ENCODE data around the gene SOS2.

SOS2 gene

DNA sequence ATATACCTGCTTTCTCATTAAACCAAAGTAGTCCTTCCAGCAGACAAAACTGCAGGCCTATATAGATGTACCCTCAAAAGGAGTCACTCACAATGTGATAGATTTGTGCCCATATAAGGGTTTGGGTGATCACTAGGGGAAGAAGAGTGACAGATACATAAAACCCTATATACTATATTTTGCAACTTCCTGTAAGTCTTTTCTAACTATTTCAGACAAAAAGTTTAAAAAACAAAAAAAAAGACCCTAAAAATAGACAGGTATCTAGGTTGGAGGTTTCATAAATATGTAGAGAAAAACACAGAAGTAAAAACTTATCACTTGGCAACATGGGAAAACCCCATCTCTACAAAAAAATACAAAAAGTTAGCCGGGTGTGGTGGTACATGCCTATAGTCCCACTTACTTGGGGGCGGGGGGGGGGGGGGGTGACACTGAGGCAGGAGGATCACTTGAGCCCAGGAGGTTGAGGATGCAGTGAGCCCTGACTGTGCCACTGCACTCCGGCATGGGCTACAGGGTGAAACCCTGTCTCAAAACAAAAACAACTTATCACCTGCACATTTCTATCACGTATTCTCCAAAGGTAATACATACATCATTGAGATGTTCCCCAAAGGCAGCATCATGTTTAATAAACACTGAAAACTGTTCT, 117.9 kb downstream of the SOS2 start:
- no peak for DNase-seq

DNA sequence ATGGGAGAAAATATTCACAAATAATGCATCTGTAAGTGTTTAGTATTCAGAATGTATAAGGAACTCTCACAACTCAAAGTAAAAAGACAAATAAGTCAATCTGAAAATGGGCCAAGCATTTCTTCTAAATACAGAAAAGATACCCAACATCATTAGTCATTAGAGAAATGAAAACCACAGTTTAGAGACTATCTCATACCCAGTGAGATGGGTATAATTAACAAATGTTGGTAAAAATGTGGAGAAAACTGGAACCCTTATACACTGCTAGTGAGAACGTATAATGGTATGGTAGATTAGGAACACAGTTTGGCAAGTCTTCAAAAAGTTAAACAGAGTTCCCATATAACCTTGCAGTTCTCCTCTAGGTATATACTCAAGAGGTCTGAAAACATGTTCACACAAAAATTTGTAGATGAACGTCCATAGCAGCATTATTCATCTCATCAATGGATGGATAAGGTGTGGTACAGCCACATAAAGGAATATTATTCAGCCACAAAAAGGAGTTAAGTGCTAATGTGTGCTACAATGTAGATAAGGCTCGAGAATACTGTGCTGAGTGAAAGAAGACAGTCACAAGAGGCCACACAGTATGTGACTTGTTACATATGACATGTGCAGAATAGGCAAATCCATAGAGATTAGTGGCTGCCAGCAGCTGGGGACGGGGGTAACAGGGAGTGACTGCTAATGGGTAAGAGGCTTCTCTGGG, 120.9 kb downstream of the SOS2 start:
- no peak for DNase-seq

DNA sequence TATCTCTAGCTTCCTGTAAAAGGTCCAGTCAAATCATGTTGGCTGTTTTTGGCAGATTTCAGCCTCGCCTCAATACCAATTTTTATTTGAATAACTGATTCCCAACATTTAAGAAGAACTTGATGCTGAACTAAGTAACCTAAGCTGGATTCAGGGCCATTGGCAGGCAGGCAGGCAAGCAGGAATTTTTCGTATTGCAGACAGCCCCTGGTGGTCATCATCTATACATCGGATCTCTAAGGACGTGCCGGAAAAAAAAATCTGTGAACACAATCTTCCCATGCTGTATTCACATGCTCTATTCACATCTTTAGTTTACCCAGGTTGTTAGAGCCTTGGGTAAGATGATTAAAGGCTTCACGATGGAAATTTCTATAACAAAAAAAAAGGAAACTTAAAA, 122.0 kb downstream of the SOS2 start:
- no peak for DNase-seq

DNA sequence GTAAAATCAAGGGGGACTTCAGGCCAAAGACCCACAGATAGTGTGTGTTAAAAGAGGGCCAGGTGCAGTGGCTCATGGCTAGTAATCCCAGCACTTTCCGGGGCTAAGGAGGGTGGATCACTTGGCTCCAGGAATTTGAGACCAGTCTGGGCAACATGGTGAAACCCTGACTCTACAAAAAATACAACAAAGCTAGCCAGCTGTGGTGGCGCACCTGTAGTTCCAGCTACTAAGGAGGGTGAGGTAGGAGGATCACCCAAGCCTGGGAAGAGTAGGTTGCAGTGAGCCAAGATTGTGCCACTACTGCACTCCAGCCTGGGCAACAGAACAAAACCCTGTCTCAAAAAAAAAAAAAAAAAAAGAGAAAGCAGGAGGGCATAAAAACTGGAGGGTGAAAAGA, 123.5 kb downstream of the SOS2 start:
- DNase-seq = no peak

DNA sequence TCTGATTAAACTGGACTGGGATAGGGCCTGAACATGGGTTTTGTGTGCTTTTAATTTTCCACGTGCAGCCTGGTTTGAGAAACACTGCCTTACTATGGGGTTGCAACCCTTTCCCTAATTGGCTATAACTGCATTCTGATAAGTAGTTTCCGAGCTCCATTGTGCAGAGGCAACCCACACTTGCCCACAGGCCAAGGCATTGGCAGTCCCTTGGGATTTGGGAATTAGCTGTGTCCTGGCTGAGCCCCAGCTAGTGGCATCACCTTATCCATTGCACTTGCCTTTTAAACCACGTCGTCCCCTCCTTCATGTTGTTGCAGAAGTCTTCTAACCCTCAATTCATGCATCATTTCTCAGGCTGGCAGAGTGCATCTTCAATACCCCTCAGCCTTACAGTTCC, 125.2 kb downstream of the SOS2 start:
- DNase-seq = no peak

DNA sequence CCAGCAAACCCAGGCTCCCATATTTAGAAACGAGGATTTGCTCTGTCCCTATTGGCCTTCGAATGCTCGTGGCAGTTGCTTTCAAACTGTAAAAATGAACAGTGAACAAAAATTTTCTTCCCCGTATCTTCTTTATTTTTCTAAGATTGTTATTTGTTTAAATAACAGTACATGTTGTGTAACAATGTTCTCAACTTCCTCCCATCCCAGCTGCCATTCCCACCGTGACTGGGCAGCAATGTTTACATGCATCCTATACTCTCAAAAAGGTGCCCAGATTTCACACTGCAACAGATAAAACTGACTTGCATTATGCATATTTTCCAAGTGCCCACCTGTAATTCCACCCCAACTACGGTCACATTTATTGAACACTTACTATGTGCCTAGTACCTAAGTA, 127.8 kb downstream of the SOS2 start:
- DNase-seq = no peak

DNA sequence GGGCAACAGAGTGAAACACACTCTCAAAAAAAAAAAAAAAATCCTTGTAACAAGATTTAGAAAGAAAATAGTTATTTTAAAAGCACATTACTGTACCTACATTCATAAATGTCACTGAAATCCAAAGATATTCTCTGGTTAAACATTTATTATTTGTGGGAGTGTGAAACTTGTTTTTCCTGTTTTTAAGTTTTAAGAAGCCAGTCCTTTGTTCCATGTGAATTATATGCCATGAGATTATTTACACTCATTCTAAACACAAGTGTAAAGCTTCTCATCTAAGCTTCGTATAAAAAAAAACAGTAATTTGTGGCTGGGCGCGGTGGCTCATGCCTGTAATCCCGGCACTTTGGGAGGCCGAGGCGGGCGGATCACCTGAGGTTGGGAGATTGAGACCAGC, 130.0 kb downstream of the SOS2 start:
- no peak for DNase-seq

DNA sequence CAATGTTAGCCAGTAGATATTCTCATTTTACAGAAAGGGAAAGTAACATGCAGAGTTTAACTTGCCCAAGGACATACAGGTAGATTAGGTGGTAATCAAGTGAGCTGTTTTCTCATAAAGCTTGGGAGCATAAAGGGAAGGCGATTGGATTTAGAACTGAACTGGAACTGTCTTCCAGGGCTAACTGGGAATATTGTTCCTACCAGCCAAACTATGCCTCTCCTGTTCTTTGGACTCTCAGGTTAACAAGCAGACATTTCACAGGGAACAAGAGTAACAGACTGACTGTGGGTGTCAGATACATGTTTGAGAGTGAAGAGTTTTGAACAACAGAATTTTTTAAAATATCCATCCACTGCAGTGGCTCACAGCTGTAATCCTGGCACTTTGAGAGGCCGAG, 130.6 kb downstream of the SOS2 start:
- DNase-seq = no peak

DNA sequence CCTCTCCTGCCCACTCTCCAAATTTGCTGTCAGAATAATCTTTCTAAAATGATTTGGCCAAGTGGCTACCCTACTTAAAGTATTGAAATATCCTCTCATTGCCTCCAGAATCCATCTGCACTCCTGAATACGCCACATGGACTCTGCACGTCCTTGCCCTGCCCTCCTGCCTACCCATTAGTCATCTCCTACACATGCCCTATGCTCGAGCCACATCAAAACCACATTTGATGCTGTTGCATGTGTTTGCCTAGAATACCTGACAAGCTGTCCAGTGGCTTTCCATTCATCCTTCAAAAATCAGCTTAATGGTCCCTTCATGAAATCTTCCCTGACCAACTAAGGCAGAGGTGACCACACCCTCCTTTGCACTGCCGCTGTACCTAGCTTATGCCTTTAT, 132.0 kb downstream of the SOS2 start:
- no peak for DNase-seq

DNA sequence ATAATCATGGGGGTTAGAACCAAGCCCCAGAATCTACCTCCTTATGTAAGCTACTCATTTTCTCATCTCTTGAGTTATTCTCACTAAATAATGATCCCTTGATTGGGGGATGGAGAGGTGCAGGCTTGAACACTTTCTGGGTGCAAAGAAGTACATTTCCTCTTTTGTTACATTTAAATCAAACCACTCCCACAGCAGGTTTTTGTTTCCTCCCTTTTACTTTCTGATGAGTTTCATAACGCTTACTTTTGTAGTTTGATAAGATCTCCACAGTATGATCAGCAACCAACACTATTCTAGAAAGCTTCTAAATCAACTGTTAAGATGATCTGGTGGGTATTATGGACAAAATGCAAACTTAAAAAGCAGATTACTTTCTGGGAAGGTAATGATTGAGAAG, 135.5 kb downstream of the SOS2 start:
- DNase-seq = no peak

DNA sequence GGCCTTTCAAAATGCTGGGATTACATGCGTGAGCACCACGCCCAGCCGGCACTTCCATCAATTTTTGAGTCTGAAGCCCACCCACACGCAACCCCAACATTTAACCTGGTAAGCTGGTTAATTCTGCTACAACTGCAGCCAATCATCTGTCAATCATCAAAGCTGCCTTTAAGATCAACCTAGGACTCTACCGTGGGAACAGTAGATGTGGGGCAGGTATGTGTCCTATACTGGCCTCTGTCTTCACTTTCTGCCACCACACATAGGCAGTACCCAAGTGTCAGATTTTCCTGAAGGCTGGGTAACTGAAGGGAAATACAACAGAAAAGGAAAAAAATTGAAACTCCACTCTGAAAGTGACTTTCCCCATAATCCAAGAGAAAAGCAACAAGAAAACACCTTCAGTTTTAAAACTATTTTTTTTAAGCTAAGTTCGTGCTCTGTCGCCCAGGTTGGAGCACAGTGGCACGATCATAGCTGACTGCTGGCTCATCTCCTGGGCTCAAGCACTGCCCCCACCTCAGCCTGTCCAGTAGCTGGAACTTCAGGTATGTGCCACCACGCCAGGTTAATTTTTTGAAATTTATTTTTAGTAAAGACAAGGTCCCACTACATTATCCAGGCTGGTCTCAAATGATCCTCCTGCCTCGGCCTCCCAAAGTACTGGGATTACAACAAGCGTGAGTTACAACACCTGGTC, 137.2 kb downstream of the SOS2 start:
- DNase-seq = no peak

DNA sequence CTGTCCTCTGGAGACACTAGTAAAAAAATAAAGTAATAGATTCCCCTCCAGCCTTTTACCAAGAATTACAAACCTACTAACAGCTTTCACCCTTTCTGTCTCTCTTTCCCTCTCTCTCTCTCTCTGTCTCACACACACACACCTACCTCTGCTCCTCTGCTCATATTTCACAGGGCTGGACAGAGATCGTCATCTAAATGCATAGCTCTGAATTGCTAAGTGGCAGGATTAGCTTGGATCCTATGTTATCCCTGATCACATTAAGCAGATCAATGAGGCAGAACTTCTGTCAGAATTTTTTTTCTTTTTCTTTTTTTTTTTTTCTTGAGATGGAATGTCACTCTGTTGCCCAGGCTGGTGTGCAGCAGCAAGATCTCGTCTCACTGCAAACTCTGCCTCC, 137.9 kb downstream of the SOS2 start:
- DNase-seq = no peak

DNA sequence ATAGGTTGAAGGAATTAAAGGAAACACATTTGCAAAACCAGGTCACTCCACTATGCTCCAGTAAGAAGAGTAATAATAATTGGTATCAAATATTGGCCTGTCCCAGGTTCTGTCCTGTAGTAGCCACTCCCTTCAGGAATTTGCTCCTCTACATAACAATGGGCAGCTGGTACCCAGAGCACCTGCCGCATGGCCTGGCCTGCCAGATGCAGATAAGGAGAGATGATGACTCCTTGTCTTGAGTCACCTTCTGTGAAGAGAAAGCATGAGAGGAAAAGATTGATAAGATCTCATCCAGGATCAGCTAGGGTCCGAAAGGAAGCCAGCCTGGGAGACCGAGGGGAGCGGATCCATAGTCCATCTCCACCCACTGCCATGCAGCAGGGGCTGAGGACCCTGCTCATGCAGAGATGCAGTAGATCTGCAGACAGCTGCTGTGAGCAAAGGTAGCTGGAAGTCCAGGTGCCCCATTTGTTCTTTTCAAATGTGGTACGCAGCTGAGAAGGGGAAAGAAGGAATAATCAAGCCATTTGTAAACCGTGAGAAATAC, 139.3 kb downstream of the SOS2 start:
- no peak for DNase-seq

DNA sequence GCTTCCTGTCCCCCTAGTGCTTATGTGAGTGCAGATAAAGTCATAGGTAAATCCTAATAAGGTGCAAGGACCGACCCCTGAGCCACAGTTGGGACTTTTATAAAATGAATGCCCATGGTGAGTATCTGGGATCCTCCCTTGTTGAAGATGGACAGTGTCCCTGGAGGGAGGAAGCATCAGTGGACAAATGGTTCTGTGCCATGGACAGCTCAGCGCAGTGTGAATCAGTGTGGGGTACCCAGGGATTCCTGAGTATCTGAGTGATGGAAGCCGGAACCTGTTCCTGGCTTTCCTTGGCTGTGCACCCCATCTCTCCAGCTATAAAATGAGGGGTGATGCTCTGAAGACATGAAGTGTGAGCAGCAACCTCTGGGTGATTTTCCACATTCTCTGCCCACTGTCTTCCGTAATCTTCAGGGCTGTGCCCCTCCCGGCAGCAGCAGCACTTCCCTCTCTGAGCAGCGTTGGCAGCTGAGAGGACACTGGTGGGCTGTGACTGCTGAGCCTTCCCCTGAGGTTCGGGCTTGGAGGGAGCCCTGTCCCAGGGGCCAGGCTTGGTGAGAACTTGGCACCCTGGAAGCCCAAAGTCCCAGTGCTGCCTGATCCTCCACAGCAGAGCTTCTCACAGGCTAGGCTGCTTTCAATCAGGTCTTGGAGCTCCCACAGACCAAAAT, 140.0 kb downstream of the SOS2 start:
- no peak for DNase-seq

DNA sequence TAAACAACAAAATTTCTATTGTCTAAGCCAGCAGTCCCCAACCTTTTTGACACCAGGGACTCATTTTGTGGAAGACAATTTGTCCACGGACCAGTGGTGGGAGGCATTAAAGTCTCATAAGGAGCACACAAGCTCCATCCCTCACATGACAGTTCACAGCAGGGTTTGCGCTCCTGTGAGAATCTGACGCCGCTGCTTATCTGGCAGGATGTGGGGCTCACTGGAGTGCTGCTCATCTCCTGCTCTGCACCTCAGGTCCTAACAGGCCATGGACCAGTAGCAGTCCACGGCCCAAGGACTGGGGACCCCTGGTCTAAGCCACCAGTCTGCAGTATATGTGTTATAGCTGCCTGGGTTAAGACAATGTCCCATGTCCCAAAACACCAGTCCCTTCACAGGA, 142.2 kb downstream of the SOS2 start:
- DNase-seq = no peak

DNA sequence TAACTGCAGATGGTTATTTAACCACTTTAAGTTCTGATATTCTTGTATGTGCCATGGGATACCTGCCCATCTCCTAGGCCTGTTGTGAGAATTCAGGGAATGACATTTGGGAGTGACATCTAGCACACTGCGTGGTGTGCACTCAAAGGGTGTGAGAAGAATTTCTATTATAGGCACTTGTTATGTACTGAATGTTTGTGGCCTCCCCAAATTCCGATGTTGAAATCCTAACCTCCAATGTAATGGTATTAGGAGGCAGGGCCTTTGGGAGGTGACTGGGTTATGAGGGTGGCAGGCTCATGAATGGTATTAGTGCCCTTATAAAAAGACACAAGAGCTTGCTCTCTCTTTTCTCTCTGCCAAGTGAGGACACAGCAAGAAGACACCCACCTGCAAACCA, 142.6 kb downstream of the SOS2 start:
- DNase-seq = no peak

DNA sequence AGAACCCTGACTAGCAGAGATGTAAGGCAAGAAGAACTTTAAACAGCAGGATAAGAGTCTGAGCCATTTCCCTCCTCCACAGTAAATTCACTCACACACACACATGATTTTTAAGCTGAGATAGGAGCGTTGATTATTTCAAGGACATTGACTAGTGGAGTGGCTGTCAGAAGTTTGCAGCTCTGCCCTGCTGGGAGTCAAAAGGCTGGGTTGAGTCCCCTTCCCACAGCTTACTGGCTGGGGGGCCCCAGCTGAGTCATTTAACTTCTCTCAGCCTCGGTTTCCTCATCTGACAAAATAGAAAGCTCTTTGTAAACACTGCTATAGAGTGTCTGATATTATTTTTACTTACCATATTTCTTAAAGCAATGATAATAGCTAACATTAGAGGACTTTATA, 143.3 kb downstream of the SOS2 start:
- no peak for DNase-seq

DNA sequence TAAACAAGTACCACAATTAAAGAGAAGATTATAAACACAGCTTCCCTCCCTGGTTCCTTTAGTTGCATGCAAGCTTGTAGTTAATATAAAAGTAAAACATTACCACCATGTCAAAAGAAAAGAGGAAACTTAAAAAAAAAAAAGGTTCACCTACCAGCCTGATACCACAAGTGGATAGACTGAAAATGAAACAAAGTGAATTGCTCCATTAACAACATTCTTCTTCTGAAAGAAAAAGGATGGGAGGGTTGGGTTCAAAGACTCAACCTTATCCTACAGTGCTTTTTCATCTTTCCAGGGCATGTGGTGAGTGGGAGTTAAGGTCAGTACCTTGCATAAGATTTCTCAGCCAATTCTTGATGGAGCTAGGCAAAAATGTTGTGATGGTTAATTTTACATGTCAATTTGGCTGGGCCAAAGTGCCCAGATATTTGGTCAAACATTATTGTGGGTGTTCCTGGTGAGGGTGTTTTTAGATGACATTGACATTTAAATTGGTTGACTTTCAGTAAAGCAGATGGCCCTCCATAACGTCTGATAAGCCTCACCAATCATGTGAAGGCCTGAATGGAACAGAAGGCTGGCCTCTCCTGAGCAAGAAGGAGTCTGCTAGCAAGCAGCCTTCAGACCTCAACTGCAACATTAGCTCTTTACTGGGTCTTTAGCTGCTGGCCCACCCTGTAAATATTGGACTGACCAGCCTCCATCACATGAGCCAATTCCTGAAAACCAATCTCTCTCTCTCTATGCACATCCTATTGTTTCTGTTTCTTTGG, 143.8 kb downstream of the SOS2 start:
- no peak for DNase-seq

DNA sequence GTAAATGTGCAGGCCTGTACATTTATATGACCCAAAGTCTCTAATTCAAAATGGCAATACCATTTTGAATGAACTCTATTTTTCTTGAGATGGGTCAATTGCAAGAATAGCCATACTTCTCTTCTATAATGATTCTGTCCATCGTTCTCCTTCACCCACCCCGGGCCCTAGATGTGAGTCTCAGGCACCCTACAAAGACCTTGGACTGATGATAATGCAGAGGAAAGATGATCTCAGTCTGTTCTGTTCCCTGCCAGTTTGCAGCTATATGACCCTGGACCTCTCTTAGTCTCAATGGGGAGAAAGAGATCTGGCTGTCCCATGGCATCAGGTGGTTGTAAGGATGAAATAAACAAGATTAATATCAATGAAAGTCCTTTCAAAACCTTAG, 145.1 kb downstream of the SOS2 start:
- DNase-seq = no peak

DNA sequence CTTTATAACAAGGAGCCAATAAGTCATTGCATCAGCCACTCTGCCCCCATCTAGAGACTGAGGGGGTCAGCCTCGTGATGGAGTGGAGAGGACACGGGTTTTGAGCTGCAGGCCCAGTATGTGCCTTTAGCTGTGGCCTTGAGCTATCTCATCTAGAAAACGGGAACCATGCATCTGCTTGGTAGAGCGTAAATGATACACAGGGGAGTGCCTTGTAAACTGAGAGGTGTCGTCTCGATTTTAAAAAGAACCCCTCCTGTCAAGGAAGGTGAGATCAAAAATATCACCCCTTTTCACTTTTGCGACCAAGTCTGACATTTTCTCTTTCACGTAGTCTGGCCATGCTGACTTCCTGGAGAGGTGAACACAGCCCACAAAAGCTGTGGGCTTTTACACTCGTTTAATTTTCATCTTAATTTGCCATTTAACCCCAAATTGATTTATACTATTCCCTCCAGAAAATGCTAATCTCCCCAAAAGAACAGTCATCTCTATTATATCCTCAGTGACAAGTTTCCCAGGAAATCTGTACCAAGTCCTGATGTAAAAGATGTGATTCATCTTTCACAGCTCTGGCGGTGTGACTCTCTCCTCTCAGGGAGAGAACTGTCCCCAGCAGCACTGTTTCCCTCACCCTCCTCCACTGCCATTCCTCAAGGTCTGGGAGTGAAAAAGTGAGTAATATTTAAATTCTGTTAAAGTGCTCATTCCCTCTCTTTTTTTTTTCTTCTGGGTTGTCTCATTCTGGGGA, 145.6 kb downstream of the SOS2 start:
- DNase-seq = no peak

DNA sequence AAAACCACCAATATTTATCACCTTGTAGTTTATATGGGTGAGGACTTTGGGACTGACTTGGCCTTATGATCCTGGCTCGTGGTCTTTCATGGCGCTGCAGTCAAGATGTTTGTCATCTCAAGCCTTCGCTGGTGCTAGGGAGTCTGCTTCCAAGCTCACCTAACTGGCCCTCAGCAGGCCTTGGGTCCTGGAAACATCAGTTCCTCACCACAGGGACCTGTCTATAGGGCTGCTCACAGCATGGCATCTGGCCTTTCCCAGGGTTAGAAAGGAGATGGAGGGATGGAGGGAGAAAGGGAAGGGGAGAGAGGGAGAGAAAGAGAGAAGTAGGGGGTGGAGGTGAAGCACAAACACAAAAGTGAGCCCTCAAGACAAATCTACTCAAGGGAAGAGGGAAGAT, 146.7 kb downstream of the SOS2 start:
- DNase-seq = no peak

Measured in SHP77 treated with DMSO at 0.1 percent for 48 hours (cell line).